GM12878 (cell line): Measurements from ENCODE around the gene AOPEP. TPM values are rescaled to one million over a fixed set of nuclear protein-coding genes. Genes with fewer than 3 reads are reported as not detected.

Source experiments
- ATAC-seq: fragments of 200-7000 bp; cut with Tn5 transposase; 3 replicates; pipeline ENCODE4 v1.9.1; 2020; ENCODE audit warnings: mild to moderate bottlenecking, moderate library complexity
- BruUV-seq: library from RNA; stranded (reverse); fragments of 400-500 nt; replicated peaks from 2 replicates; lab custom pipeline; 2021; lab: Mats Ljungman, UMichigan
- CTCF ChIA-PET: fragments of 300-600 bp; sonication (Branson Sonifier 250); formaldehyde crosslinking; extraction: SDS; loops from one replicate; lab custom pipeline; 2021; ENCODE audit warnings: inconsistent platforms; lab: Yijun Ruan, JAX
- POLR2A ChIA-PET: fragments of 350-600 bp; formaldehyde crosslinking; extraction: SDS; loops from one replicate; lab custom pipeline; 2021; ENCODE audit warnings: inconsistent platforms; lab: Charles Lee
- RAD21 ChIA-PET: fragments of 300-600 bp; sonication (Branson Sonifier 250); formaldehyde crosslinking; loops from one replicate; lab custom pipeline; 2023; ENCODE audit warnings: antibody characterized with exemption; ENCODE audit not compliant: unreplicated experiment; lab: Charles Lee
- SMC1A ChIA-PET: fragments of 300-600 bp; sonication (Branson Sonifier 250); formaldehyde crosslinking; loops from one replicate; lab custom pipeline; 2023; ENCODE audit not compliant: unreplicated experiment, uncharacterized antibody; lab: Charles Lee
- DNase-seq: peaks from one replicate; pipeline ENCODE4 v3.0.0-alpha.2; 2011; ENCODE audit warnings: low read depth, low spot score
- FAIRE-seq: peaks from 3 replicates; lab custom pipeline; 2011; peaks lifted over from hg19 to GRCh38; lab: Jason Lieb, UNC
- H2AFZ ChIP-seq: 2 replicates; pipeline ENCODE4 v1.6.0; 2011; ENCODE audit warnings: low read depth, low read length, control low read depth; ENCODE audit not compliant: control insufficient read depth
- H3K27ac ChIP-seq: 2 replicates; pipeline ENCODE4 v1.5.1; 2011; ENCODE audit warnings: control low read depth; ENCODE audit not compliant: control insufficient read depth, insufficient read depth
- H3K27me3 ChIP-seq, 2 experiments: replicated peaks in 1 of 2; 2 replicates each; pipeline versions ENCODE4 v1.6.0 to v1.6.1; 2011; ENCODE audit warnings: low read length in 1 of 2; ENCODE audit not compliant: control insufficient read depth in 2 of 2, insufficient read depth in 2 of 2
- H3K36me3 ChIP-seq, 2 experiments: 2 replicates each; pipeline ENCODE4 v1.5.1; 2011; ENCODE audit warnings: low read length in 1 of 2; ENCODE audit not compliant: control insufficient read depth in 2 of 2, insufficient read depth in 2 of 2
- H3K4me1 ChIP-seq: 2 replicates; pipeline ENCODE4 v1.6.1; 2011; ENCODE audit warnings: mild to moderate bottlenecking, low read length, moderate library complexity, mixed read lengths; ENCODE audit not compliant: control insufficient read depth, insufficient read depth
- H3K4me2 ChIP-seq: 2 replicates; pipeline ENCODE4 v1.6.0; 2011; ENCODE audit warnings: control low read depth; ENCODE audit not compliant: control insufficient read depth, insufficient read depth
- H3K4me3 ChIP-seq: fragments of 200-600 bp; sonication (generic); 2 replicates; pipeline ENCODE4 v1.5.1; 2016
- H3K79me2 ChIP-seq: 2 replicates; pipeline ENCODE4 v1.6.0; 2011; ENCODE audit warnings: low read length; ENCODE audit not compliant: control insufficient read depth, insufficient read depth
- H3K9ac ChIP-seq: 2 replicates; pipeline ENCODE4 v1.8.0; 2011; ENCODE audit warnings: low read length, control low read depth, mixed read lengths; ENCODE audit not compliant: control insufficient read depth, insufficient read depth
- H3K9me3 ChIP-seq: replicated peaks from 3 replicates; pipeline ENCODE4 v1.5.1; 2011; ENCODE audit warnings: mild to moderate bottlenecking, low read length; ENCODE audit not compliant: control insufficient read depth, insufficient read depth
- H4K20me1 ChIP-seq: 2 replicates; pipeline ENCODE4 v1.6.0; 2011; ENCODE audit not compliant: control insufficient read depth, insufficient read depth
- BMI1 ChIP-seq: fragments of 450-650 bp; IDR thresholded peaks from 2 replicates; pipeline ENCODE4 v1.6.1; 2016; ENCODE audit warnings: mild to moderate bottlenecking, moderate library complexity, borderline replicate concordance
- CHD4 ChIP-seq: fragments of 200-600 bp; sonication (generic); IDR thresholded peaks from 2 replicates; pipeline ENCODE4 v1.6.1; 2016; ENCODE audit warnings: mild to moderate bottlenecking
- E2F8 ChIP-seq: fragments of 450-650 bp; IDR thresholded peaks from 2 replicates; pipeline ENCODE4 v1.6.1; 2018; ENCODE audit warnings: mild to moderate bottlenecking, low read depth, moderate library complexity; ENCODE audit not compliant: partially characterized antibody
- GATAD2B ChIP-seq: fragments of 450-650 bp; conservative IDR thresholded peaks from 2 replicates; pipeline ENCODE4 v1.6.1; 2017; ENCODE audit warnings: low read depth, mild to moderate bottlenecking, moderate library complexity
- IRF4 ChIP-seq: IDR thresholded peaks from 2 replicates; pipeline ENCODE4 v1.6.1; 2011; ENCODE audit warnings: low read depth, low read length
- KLF5 ChIP-seq: fragments of 450-650 bp; IDR thresholded peaks from 2 replicates; pipeline ENCODE4 v1.6.1; 2014; ENCODE audit warnings: mild to moderate bottlenecking; ENCODE audit not compliant: partially characterized antibody
- NFXL1 ChIP-seq: fragments of 450-650 bp; IDR thresholded peaks from 2 replicates; pipeline ENCODE4 v1.6.1; 2017; ENCODE audit warnings: antibody characterized with exemption, mild to moderate bottlenecking, borderline replicate concordance
- NR2C2 ChIP-seq: IDR thresholded peaks from 2 replicates; pipeline ENCODE4 v1.6.1; 2011; ENCODE audit warnings: borderline replicate concordance, low read depth; ENCODE audit not compliant: control insufficient read depth, insufficient read length
- PML ChIP-seq: IDR thresholded peaks from 2 replicates; pipeline ENCODE4 v1.6.1; 2012; ENCODE audit warnings: low read length, inconsistent platforms
- RB1 ChIP-seq: fragments of 450-650 bp; formaldehyde crosslinking; IDR thresholded peaks from 2 replicates; pipeline ENCODE4 v1.6.1; 2017; ENCODE audit warnings: mild to moderate bottlenecking, borderline replicate concordance
- SMARCA5 ChIP-seq: fragments of 450-650 bp; IDR thresholded peaks from 2 replicates; pipeline ENCODE4 v1.6.1; 2017; ENCODE audit warnings: mild to moderate bottlenecking
- SP1 ChIP-seq: IDR thresholded peaks from one replicate; pipeline ENCODE4 v1.6.1; 2011; ENCODE audit warnings: low read depth, low read length
- SUPT20H ChIP-seq: IDR thresholded peaks from 2 replicates; pipeline ENCODE4 v1.6.1; 2011; ENCODE audit warnings: low read depth, mild to moderate bottlenecking, low read length, moderate library complexity, borderline replicate concordance; ENCODE audit not compliant: control insufficient read depth
- TCF7 ChIP-seq: IDR thresholded peaks from 2 replicates; pipeline ENCODE4 v1.6.1; 2014; ENCODE audit warnings: antibody characterized with exemption, borderline replicate concordance
- ZBTB40 ChIP-seq: fragments of 450-650 bp; IDR thresholded peaks from 2 replicates; pipeline ENCODE4 v1.6.1; 2016; ENCODE audit warnings: mild to moderate bottlenecking, moderate library complexity, borderline replicate concordance
- ZNF207 ChIP-seq: fragments of 450-650 bp; IDR thresholded peaks from 2 replicates; pipeline ENCODE4 v1.6.1; 2014; ENCODE audit warnings: antibody characterized with exemption, mild to moderate bottlenecking, borderline replicate concordance
- WGBS: methylation state at CpG from one replicate; pipeline ENCODE4 v1.1.6; 2016; ENCODE audit warnings: low lambda C conversion rate; ENCODE audit not compliant: insufficient replicate concordance, insufficient coverage; ENCODE audit errors: missing lambda C conversion rate; 5-methylcytosine and 5-hydroxymethylcytosine counted together
- in situ Hi-C: fragments of 300-500 bp; cut with MboI; formaldehyde crosslinking; loops from 9 replicates; pipeline ENCODE4 v1.14.3; 2018; ENCODE audit warnings: mixed read lengths
- intact Hi-C: fragments of 100-400 bp; cut with micrococcal nuclease; formaldehyde crosslinking; loops from one replicate; pipeline ENCODE4 v1.14.2; 2022; ENCODE audit not compliant: unreplicated experiment
- polyA plus RNA-seq, 11 experiments: library from polyadenylated mRNA; depleted of rRNA in 4 of 11; unstranded in 6 of 11; stranded (reverse) in 5 of 11; fragments of >200 nt; fragmentation: Nextera tagmentation in 4 of 11; fragmentation: Illumina TruSeq in 1 of 11; extraction: Ambion mirVana in 4 of 11; extraction: Trizol in 1 of 11; gene quantifications; 1 replicate in 1 of 11; 2 replicates in 10 of 11; pipeline versions ENCODE4 v1.2.1 to v1.2.3, GENCODE V29; 2011 to 2016; ENCODE audit warnings: inconsistent platforms in 2 of 11, missing spikeins in 2 of 11, low read depth in 1 of 11
- total RNA-seq, 4 experiments: library from RNA; depleted of rRNA in 3 of 4; stranded (reverse); fragments of >200 nt in 3 of 4; fragmentation: Illumina TruSeq in 1 of 4; extraction: Trizol in 1 of 4; gene quantifications; 2 replicates each; pipeline versions ENCODE4 v1.2.1 to v1.2.3, GENCODE V29; 2013 to 2021

AOPEP gene
- total and polyA plus RNA-seq, 10 of the 15 experiments (the other 5 are each of a cell fraction or from before 2014, with no cell fraction given): 2.3 to 16.9 (median 10.1) TPM

GRCh38 chr9:95104980-95105379, 378.5 kb downstream of the AOPEP start:
- H3K4me3 ChIP-seq: no peak overlapping the region
- no peak overlapping the region for H3K9ac ChIP-seq
- POLR2A ChIA-PET: no interaction called here
- no peak overlapping the region for H3K27ac ChIP-seq
- no peaks in the 10 kb centered on the region; a peak in 2 of 4 replicates for H3K36me3 ChIP-seq
- no peaks in the 10 kb centered on the region for H3K79me2 ChIP-seq
- H2AFZ ChIP-seq: no peak overlapping the region
- H3K27me3 ChIP-seq: no peaks in the 10 kb centered on the region
- DNase-seq: no peak
- no peaks in the 10 kb centered on the region for H3K9me3 ChIP-seq
- CTCF ChIA-PET: interaction anchor here (0.7 kb wide), 1 partner anchor 53 kb away, joined by 4 read pairs; no protein-coding TSS in a partner anchor
- no peak for TF ChIP-seq PML
- TF ChIP-seq CHD4: no peak
- TF ChIP-seq GATAD2B: no peak
- TF ChIP-seq E2F8: no peak
- TF ChIP-seq TCF7: no peak
- TF ChIP-seq NFXL1: no peak
- no peak for TF ChIP-seq SUPT20H
- no peak for TF ChIP-seq ZBTB40
- TF ChIP-seq RB1: no peak
- no peak for TF ChIP-seq IRF4
- TF ChIP-seq SP1: no peak
- TF ChIP-seq ZNF207: no peak
- no peak for TF ChIP-seq SMARCA5
- no peak for TF ChIP-seq BMI1
- TF ChIP-seq NR2C2: no peak
- no peak for TF ChIP-seq KLF5
- TF ChIP-seq, all 136 proteins: peak for 0
- ChIA-PET RAD21 (no interaction called here), SMC1A (no interaction called here)
- Histone ChIP-seq H3K4me2 (no peak overlapping the region), H3K4me1 (no peaks in the 10 kb centered on the region), H4K20me1 (no peaks in the 10 kb centered on the region; the same call in 1 of the 2 replicates)
- FAIRE-seq (no peak), ATAC-seq (no peak)
- WGBS: 85% methylated on average over 12 of the region's 12 CpGs
- BruUV-seq: no TSS peak
- in situ Hi-C loops (no loop called here), intact Hi-C loops (no loop called here)
